DOHH2 (cell line): ENCODE measurements around the gene UTS2R.
"Not testable (repeated sequence)": the region's sequence is repeated elsewhere in the genome, so short reads cannot be mapped to it uniquely, and the experiment has no call there.

Experiments
- H3F3A ChIP-seq: fragments of 200-600 bp; sonication (generic), shearing (Covaris generic); 2 replicates; pipeline ENCODE4 v1.6.0; 2016; ENCODE audit warnings: antibody characterized with exemption, mild to moderate bottlenecking; ENCODE audit not compliant: control insufficient read depth, insufficient read depth
- H3K27ac ChIP-seq: fragments of 200-600 bp; sonication (generic); 2 replicates; pipeline ENCODE4 v1.5.1; 2014; ENCODE audit warnings: low read depth, mild to moderate bottlenecking, low read length, moderate library complexity
- H3K27me3 ChIP-seq: fragments of 200-600 bp; sonication (generic); 2 replicates; pipeline ENCODE4 v1.6.1; 2014; ENCODE audit warnings: mild to moderate bottlenecking, low read length, mixed read lengths; ENCODE audit not compliant: control insufficient read depth
- H3K36me3 ChIP-seq: fragments of 200-600 bp; sonication (generic); 2 replicates; pipeline ENCODE4 v1.6.1; 2014; ENCODE audit warnings: mild to moderate bottlenecking, low read length, moderate library complexity, mixed read lengths; ENCODE audit not compliant: control insufficient read depth
- H3K4me1 ChIP-seq: fragments of 200-600 bp; sonication (generic); 2 replicates; pipeline ENCODE4 v1.6.1; 2014; ENCODE audit warnings: mild to moderate bottlenecking, low read length, mixed read lengths; ENCODE audit not compliant: control insufficient read depth
- H3K4me2 ChIP-seq: fragments of 200-600 bp; sonication (generic); 2 replicates; pipeline ENCODE4 v1.6.0; 2014; ENCODE audit warnings: mild to moderate bottlenecking, low read length, moderate library complexity
- H3K4me3 ChIP-seq: fragments of 200-600 bp; sonication (generic); 2 replicates; pipeline ENCODE4 v1.5.1; 2014; ENCODE audit warnings: mild to moderate bottlenecking, low read length, mixed read lengths
- H3K79me2 ChIP-seq: fragments of 200-600 bp; sonication (generic); 2 replicates; pipeline ENCODE4 v1.6.1; 2014; ENCODE audit warnings: mild to moderate bottlenecking, low read length, mixed read lengths; ENCODE audit not compliant: control insufficient read depth
- H3K9me2 ChIP-seq: fragments of 200-600 bp; sonication (generic); replicated peaks from 2 replicates; pipeline ENCODE4 v1.6.1; 2014; ENCODE audit warnings: mild to moderate bottlenecking, low read length, mixed read lengths; ENCODE audit not compliant: control insufficient read depth
- H3K9me3 ChIP-seq: fragments of 200-600 bp; sonication (generic); 2 replicates; pipeline ENCODE4 v1.6.1; 2014; ENCODE audit warnings: antibody characterized with exemption, low read length, mixed read lengths; ENCODE audit not compliant: control insufficient read depth, insufficient read depth
- H4K20me1 ChIP-seq: fragments of 200-600 bp; sonication (generic); 2 replicates; pipeline ENCODE4 v1.6.0; 2014; ENCODE audit warnings: low read depth, mild to moderate bottlenecking, antibody characterized with exemption, low read length, moderate library complexity; ENCODE audit not compliant: control insufficient read depth, insufficient read depth
- EZH2phosphoT487 ChIP-seq: fragments of 200-600 bp; sonication (generic); IDR thresholded peaks from 2 replicates; pipeline ENCODE4 v1.6.1; 2017; ENCODE audit warnings: borderline replicate concordance, mild to moderate bottlenecking, antibody characterized with exemption, low read length, moderate library complexity, mixed read lengths
- TF ChIP-seq, protein P1 (sequence below): fragments of 200-600 bp; sonication (generic); IDR thresholded peaks from one replicate; pipeline ENCODE4 v1.5.1; 2014; ENCODE audit warnings: antibody characterized with exemption, mild to moderate bottlenecking, low read depth, low read length; ENCODE audit not compliant: poor library complexity, severe bottlenecking

Gene UTS2R

GRCh38 chr17:82374626-82375331, 3.2 kb downstream of the UTS2R start:
- no peak overlapping the region for H3K4me2 ChIP-seq
- no peaks in the 10 kb centered on the region for H3F3A ChIP-seq
- H3K4me1 ChIP-seq = peaks cover 9% of the 10 kb centered on the region
- H3K27ac ChIP-seq = no peak overlapping the region
- TF ChIP-seq, protein P1, sequence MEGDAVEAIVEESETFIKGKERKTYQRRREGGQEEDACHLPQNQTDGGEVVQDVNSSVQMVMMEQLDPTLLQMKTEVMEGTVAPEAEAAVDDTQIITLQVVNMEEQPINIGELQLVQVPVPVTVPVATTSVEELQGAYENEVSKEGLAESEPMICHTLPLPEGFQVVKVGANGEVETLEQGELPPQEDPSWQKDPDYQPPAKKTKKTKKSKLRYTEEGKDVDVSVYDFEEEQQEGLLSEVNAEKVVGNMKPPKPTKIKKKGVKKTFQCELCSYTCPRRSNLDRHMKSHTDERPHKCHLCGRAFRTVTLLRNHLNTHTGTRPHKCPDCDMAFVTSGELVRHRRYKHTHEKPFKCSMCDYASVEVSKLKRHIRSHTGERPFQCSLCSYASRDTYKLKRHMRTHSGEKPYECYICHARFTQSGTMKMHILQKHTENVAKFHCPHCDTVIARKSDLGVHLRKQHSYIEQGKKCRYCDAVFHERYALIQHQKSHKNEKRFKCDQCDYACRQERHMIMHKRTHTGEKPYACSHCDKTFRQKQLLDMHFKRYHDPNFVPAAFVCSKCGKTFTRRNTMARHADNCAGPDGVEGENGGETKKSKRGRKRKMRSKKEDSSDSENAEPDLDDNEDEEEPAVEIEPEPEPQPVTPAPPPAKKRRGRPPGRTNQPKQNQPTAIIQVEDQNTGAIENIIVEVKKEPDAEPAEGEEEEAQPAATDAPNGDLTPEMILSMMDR = no peak
- TF ChIP-seq EZH2phosphoT487 = no peak
- no peaks in the 10 kb centered on the region for H3K9me3 ChIP-seq
- no peaks in the 10 kb centered on the region for H4K20me1 ChIP-seq
- H3K9me2 ChIP-seq = no peaks in the 10 kb centered on the region
- H3K79me2 ChIP-seq = no peaks in the 10 kb centered on the region
- H3K4me3 ChIP-seq = no peak overlapping the region
- H3K36me3 ChIP-seq = no peaks in the 10 kb centered on the region
- peaks cover 16% of the 10 kb centered on the region for H3K27me3 ChIP-seq

GRCh38 chr17:82375359-82376041, 3.9 kb downstream of the UTS2R start:
- Histone ChIP-seq H3K9me2 (no peaks in the 10 kb centered on the region), H3K27ac (no peak overlapping the region), H3K79me2 (no peaks in the 10 kb centered on the region), H3K4me2 (no peak overlapping the region), H4K20me1 (no peaks in the 10 kb centered on the region), H3K27me3 (peaks cover 13% of the 10 kb centered on the region), H3K4me1 (peaks cover 7% of the 10 kb centered on the region), H3K36me3 (no peaks in the 10 kb centered on the region), H3K4me3 (no peak overlapping the region), H3K9me3 (no peaks in the 10 kb centered on the region), H3F3A (no peaks in the 10 kb centered on the region)
- TF ChIP-seq, protein P1 = no peak
- no peak for TF ChIP-seq EZH2phosphoT487

DNA sequence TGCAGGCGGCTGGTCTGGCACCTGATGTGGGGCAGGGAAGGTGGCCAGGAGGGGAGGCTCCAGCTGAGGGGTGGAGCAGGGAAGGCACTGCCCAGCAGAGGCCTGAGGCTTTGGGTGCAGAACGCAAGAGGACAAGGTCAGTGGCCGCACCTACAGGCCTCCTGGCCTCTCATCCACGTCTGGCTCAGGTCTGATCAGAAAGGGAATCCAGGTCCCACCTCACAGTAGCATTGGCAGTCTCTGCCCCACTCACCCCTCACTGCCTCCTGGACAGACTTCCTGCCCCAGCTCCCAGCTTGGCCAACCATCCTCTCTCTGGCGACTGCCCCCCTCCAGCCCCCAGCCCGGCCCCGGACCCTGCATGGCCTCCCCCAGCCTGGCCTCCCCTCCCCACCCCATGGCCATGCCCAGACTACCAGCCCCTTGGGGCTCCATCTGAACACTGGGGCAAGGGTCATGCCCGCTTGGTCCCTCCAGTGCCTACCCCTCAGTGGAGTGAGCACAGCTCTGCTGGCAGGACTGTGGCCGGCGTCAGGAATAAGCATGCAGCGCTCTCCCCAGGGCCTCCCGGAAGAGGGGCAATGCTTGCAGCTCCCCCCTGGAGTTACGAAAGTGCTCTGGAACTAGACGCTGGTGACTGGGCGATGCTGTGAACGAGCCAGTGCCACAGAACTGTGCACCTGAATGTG, 4.6 kb downstream of the UTS2R start:
- Histone ChIP-seq H3K9me2 (no peaks in the 10 kb centered on the region), H3K27me3 (peaks cover 6% of the 10 kb centered on the region), H3K4me3 (no peak overlapping the region), H3K9me3 (no peaks in the 10 kb centered on the region), H3F3A (no peaks in the 10 kb centered on the region), H3K79me2 (no peaks in the 10 kb centered on the region), H3K27ac (no peak overlapping the region), H3K4me1 (no peaks in the 10 kb centered on the region), H3K4me2 (no peak overlapping the region), H4K20me1 (no peaks in the 10 kb centered on the region), H3K36me3 (no peaks in the 10 kb centered on the region)
- no peak for TF ChIP-seq EZH2phosphoT487
- TF ChIP-seq, protein P1 = no peak

- H3K4me1 ChIP-seq, H3K4me3 ChIP-seq, H3K36me3 ChIP-seq, H3K79me2 ChIP-seq, H3F3A ChIP-seq, H3K9me3 ChIP-seq, H3K27ac ChIP-seq, H4K20me1 ChIP-seq, H3K27me3 ChIP-seq, H3K4me2 ChIP-seq, H3K9me2 ChIP-seq: not testable (repeated sequence)
Measured at GRCh38 chr17:82377294-82377693, 5.7 kb downstream of the UTS2R start.
